ENCODE data around the gene OBSCN.

DNA sequence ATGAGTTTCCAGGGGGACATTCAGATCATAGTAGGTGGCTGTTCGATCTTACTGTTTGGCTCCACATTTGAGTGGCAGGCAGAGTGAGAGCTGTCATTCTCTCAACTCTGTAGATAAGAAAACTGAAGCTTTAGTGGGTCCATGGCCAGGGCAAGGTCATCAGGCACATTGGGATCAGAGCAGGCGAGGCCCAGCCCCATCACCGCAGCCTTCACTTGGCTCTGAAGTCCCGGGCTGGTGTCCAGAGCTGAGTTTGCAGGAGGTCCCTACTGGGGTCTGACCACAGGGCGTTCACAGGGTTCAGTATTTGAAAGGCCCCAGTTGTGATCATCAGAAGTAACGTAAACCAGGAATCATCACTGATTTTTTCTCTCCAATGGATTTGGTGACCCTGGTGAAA is 76.7 kb downstream of the OBSCN start:
- TF ChIP-seq, protein P1, sequence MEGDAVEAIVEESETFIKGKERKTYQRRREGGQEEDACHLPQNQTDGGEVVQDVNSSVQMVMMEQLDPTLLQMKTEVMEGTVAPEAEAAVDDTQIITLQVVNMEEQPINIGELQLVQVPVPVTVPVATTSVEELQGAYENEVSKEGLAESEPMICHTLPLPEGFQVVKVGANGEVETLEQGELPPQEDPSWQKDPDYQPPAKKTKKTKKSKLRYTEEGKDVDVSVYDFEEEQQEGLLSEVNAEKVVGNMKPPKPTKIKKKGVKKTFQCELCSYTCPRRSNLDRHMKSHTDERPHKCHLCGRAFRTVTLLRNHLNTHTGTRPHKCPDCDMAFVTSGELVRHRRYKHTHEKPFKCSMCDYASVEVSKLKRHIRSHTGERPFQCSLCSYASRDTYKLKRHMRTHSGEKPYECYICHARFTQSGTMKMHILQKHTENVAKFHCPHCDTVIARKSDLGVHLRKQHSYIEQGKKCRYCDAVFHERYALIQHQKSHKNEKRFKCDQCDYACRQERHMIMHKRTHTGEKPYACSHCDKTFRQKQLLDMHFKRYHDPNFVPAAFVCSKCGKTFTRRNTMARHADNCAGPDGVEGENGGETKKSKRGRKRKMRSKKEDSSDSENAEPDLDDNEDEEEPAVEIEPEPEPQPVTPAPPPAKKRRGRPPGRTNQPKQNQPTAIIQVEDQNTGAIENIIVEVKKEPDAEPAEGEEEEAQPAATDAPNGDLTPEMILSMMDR (IDR thresholded peaks at IDR 0.05; ENCODE audit: low read length), result no peak
- TF ChIP-seq EZH2 (IDR thresholded peaks at IDR 0.05; ENCODE audit: borderline replicate concordance, low read length), result no peak
